Lung microvascular endothelial cell (primary cell): ENCODE measurements around the gene RWDD2A. TPM values are rescaled to one million over a fixed set of nuclear protein-coding genes. Genes with fewer than 3 reads are reported as not detected.

ENCODE experiments used
- DNase-seq, 2 donors: peaks; one replicate each; pipeline versions ENCODE4 v3.0.0 to v3.0.0-alpha.2; 2010; ENCODE audit warnings: low read depth in 2 of 2
- total RNA-seq: library from RNA; depleted of rRNA; stranded (reverse); fragments of >200 nt; gene quantifications from 2 replicates; pipeline ENCODE4 v1.2.1, GENCODE V29; 2014

Gene RWDD2A
- total RNA-seq, 1 donor from 2014 or later = 1.8 TPM

GRCh38 chr6:83198486-83199172, 5.5 kb downstream of the RWDD2A start:
- peak in 1 of 2 donors; percentile 83 for DNase-seq

- peak in 1 of 2 donors; percentile 47 for DNase-seq
Measured at GRCh38 chr6:83199173-83199862, 6.2 kb downstream of the RWDD2A start.

GRCh38 chr6:83199863-83200225, 6.7 kb downstream of the RWDD2A start:
- peak in 1 of 2 donors; percentile 90 for DNase-seq

- no peak for DNase-seq
Measured at GRCh38 chr6:83202031-83202430, 8.9 kb downstream of the RWDD2A start.

- DNase-seq = peak; percentile 84 to 86
Measured at GRCh38 chr6:83215131-83216047, 22.2 kb downstream of the RWDD2A start.

GRCh38 chr6:83216806-83217205, 23.6 kb downstream of the RWDD2A start:
- DNase-seq = no peak

- no peak for DNase-seq
Measured at GRCh38 chr6:83218646-83219045, 25.5 kb downstream of the RWDD2A start.

- no peak for DNase-seq
Measured at GRCh38 chr6:83220121-83220520, 27.0 kb downstream of the RWDD2A start.

- DNase-seq = no peak
Measured at GRCh38 chr6:83221276-83221675, 28.1 kb downstream of the RWDD2A start.

GRCh38 chr6:83221889-83222479, 28.8 kb downstream of the RWDD2A start:
- DNase-seq = peak; percentile 58 to 63

- peak in 1 of 2 donors; percentile 26 for DNase-seq
Measured at GRCh38 chr6:83226517-83226916, 33.4 kb downstream of the RWDD2A start.

- DNase-seq = peak in 1 of 2 donors; percentile 2
Measured at GRCh38 chr6:83231146-83231545, 38.0 kb downstream of the RWDD2A start.

- DNase-seq = peak in 1 of 2 donors; percentile 79
Measured at GRCh38 chr6:83247471-83247870, 54.3 kb downstream of the RWDD2A start.

Other genes starting within 250 kb of the RWDD2A start
- 1.8 and 2.6 TPM in 2 replicates for gene UBE3D, start 127.5 kb upstream of the RWDD2A start, total RNA-seq
- 14.8 and 15.3 TPM in 2 replicates for gene DOP1A, start 125.7 kb upstream of the RWDD2A start, total RNA-seq
- gene PGM3, start 92 bp upstream of the RWDD2A start, total RNA-seq = 47.8 and 53.6 TPM in 2 replicates
- gene ME1, start 237.7 kb downstream of the RWDD2A start, total RNA-seq = 2.2 and 6.5 TPM in 2 replicates